GM12875 (cell line): ENCODE measurements around the gene PPDPF.
"Not testable (repeated sequence)": the region's sequence is repeated elsewhere in the genome, so short reads cannot be mapped to it uniquely, and the experiment has no call there.

Experiments
- H3K4me3 ChIP-seq: one replicate; pipeline ENCODE4 v1.5.1; 2011; ENCODE audit warnings: low read depth, low read length, control low read depth
- CTCF ChIP-seq: IDR thresholded peaks from 2 replicates; pipeline ENCODE4 v1.5.1; 2011; ENCODE audit warnings: low read depth, mild to moderate bottlenecking, control low read depth, inconsistent platforms, low read length, moderate library complexity, borderline replicate concordance; ENCODE audit not compliant: insufficient read depth

Gene PPDPF

DNA sequence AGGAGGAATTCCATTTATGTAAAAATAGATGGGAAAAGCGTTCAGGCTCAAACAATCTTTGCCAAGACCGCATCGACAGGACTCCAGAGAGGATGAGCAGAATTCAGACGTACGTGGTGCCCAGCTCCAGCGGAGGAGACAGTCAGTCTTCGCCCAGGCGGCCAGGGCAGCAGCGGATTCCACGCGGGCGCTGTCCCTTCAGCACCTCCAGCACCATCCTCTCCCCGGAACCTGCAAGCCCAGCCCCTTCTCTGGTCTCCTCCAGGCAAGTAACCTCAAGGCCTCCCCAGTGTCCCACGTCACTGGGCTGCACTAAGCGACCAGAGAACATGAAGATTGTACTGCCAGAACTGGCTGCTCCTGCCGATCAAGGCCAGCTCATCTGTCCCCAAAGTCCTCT is 45.4 kb upstream of the PPDPF start:
- no peak for TF ChIP-seq CTCF
- no peak overlapping the region for H3K4me3 ChIP-seq

- no peak for TF ChIP-seq CTCF
- no peak overlapping the region for H3K4me3 ChIP-seq
Measured at GRCh38 chr20:63477061-63477616, 43.4 kb upstream of the PPDPF start.

DNA sequence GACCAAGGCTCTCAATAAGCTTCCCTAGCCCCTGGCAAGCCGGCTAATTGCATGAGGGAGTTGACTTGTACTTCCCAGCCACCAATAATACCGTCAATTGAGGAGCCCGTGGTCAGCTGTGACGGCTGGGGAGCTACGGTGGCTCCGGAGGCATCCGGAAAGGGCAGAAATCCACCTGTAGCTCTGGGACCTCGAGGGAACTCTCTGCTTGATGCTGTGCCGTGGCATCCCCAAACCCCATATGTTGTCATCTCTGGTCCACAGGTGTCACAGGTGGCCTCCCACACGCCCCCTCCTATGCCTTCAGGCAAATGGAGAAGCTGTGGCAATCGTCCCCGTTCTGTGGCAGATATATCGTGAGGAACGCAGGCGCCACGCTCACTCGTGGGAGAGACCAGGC is 42.6 kb upstream of the PPDPF start:
- no peak overlapping the region for H3K4me3 ChIP-seq

GRCh38 chr20:63478346-63479302 is 41.9 kb upstream of the PPDPF start:
- TF ChIP-seq CTCF = no peak

More for the DNA sequence above, 42.6 kb upstream of the PPDPF start:
- TF ChIP-seq CTCF = no peak

DNA sequence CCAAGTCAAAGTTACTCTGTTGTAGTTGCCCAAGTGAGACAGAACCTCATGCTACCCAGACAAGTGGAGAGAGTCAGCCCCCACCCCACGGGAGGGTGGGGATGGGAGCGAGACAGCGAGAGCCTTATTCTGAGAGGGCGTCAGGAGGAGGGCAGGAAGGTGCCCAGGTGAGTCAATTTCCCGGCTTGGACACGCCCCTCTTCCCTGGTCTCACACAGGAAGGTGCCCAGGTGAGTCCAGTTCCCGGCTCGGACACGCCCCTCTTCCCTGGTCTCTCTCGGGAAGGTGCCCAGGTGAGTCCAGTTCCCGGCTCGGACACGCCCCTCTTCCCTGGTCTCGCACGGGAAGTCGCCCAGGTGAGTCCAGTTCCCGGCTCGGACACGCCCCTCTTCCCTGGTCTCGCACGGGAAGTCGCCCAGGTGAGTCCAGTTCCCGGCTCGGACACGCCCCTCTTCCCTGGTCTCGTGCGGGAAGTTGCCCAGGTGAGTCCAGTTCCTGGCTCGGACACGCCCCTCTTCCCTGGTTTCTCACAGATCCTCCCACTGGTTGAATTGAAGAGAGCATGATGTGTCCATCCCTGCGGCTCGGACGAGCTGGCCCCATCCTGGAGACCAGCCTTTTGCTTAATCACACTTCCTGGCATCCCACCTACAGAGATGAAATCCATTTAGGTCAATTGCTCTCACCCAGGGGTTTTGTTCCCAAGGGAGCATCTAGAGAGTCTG is 40.7 kb upstream of the PPDPF start:
- H3K4me3 ChIP-seq = not testable (repeated sequence)

More at GRCh38 chr20:63478346-63479302, 41.9 kb upstream of the PPDPF start:
- no peak overlapping the region for H3K4me3 ChIP-seq

DNA sequence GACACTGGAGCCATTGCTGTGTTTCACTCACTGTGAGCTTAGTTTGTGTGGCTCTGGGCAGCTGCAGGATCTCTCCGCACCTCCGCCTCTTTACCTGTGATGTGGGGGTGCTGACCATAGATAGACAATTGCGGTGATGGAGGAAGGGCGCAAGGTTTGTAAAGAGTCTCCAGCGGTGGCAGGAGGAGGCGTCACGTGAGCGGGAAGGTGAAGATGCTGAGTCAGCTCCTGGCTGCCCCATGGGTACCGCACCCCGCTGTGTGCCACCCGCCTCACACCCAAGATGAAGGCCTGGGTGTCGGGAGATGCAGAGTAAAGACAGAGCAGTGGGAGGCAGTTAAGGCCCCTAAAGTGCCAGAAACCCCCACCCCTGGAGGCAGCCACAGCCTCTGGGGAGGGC is 39.1 kb upstream of the PPDPF start:
- TF ChIP-seq CTCF = no peak

GRCh38 chr20:63482021-63482587 is 38.5 kb upstream of the PPDPF start:
- no peak overlapping the region for H3K4me3 ChIP-seq
- no peak for TF ChIP-seq CTCF

More for the DNA sequence above, 39.1 kb upstream of the PPDPF start:
- no peak overlapping the region for H3K4me3 ChIP-seq
